Calu3 (cell line): ENCODE measurements around the gene RASEF. TPM values are rescaled to one million over a fixed set of nuclear protein-coding genes. Genes with fewer than 3 reads are reported as not detected.
"Not testable (repeated sequence)": the region's sequence is repeated elsewhere in the genome, so short reads cannot be mapped to it uniquely, and the experiment has no call there.

ENCODE experiments used
- BruUV-seq: library from RNA; stranded (reverse); fragments of 400-500 nt; replicated peaks from 2 replicates; lab custom pipeline; 2021; lab: Mats Ljungman, UMichigan
- CTCF ChIA-PET: fragments of 300-600 bp; sonication (Branson Sonifier 250); formaldehyde crosslinking; loops from one replicate; lab custom pipeline; 2022; ENCODE audit warnings: antibody characterized with exemption; lab: Charles Lee
- DNase-seq: peaks from one replicate; pipeline ENCODE4 v3.0.0; 2022
- H3K27ac Mint-ChIP-seq: one replicate; pipeline ENCODE4 v1.8.0; 2022; ENCODE audit warnings: mixed read lengths; ENCODE audit not compliant: unreplicated experiment
- H3K27me3 Mint-ChIP-seq: one replicate; pipeline ENCODE4 v1.8.0; 2022; ENCODE audit warnings: mixed read lengths; ENCODE audit not compliant: unreplicated experiment
- H3K36me3 Mint-ChIP-seq: one replicate; pipeline ENCODE4 v1.8.0; 2022; ENCODE audit warnings: mild to moderate bottlenecking, moderate library complexity, mixed read lengths; ENCODE audit not compliant: insufficient read depth, unreplicated experiment
- H3K4me1 Mint-ChIP-seq: one replicate; pipeline ENCODE4 v1.8.0; 2022; ENCODE audit warnings: mild to moderate bottlenecking, low read depth, mixed read lengths; ENCODE audit not compliant: unreplicated experiment
- H3K4me3 Mint-ChIP-seq: one replicate; pipeline ENCODE4 v1.8.0; 2022; ENCODE audit warnings: mild to moderate bottlenecking, low read depth, moderate library complexity, mixed read lengths; ENCODE audit not compliant: unreplicated experiment
- H3K9me3 Mint-ChIP-seq: one replicate; pipeline ENCODE4 v1.8.0; 2022; ENCODE audit warnings: low read depth, mixed read lengths; ENCODE audit not compliant: unreplicated experiment
- intact Hi-C: fragments of 100-400 bp; cut with micrococcal nuclease; formaldehyde crosslinking; loops from one replicate; pipeline ENCODE4 v1.10.0; 2022; ENCODE audit not compliant: unreplicated experiment
- total RNA-seq: library from RNA; stranded (reverse); gene quantifications from 2 replicates; pipeline ENCODE4 v1.2.3, GENCODE V29; 2022
- TF ChIP-seq, protein P1 (sequence below): fragments of 200-600 bp; IDR thresholded peaks from one replicate; pipeline ENCODE4 v1.8.0; 2022; ENCODE audit warnings: antibody characterized with exemption; ENCODE audit not compliant: unreplicated experiment

The RASEF gene
- total RNA-seq, 1 experiment from 2014 or later = 38.8 TPM

DNA sequence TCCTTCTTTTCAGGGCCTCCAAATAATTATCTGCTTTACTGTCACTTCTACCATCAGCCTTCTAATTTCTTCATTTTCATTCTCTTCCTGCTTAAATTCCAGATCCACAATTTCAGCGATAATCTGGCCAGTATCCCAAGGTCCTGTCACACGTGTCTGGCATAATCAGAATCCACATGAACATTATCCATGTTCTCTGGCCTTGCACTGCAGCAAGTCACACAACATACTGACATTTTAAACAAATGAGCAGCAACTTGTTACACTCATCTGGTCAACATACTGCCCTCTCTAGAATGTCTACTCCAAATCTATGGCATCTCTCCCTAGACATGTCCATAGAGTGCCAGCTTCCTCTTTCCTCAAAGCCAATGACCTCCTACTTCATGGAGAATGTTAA, 43.8 kb upstream of the RASEF start:
- CTCF ChIA-PET = no interaction called here
- TF ChIP-seq, protein P1, sequence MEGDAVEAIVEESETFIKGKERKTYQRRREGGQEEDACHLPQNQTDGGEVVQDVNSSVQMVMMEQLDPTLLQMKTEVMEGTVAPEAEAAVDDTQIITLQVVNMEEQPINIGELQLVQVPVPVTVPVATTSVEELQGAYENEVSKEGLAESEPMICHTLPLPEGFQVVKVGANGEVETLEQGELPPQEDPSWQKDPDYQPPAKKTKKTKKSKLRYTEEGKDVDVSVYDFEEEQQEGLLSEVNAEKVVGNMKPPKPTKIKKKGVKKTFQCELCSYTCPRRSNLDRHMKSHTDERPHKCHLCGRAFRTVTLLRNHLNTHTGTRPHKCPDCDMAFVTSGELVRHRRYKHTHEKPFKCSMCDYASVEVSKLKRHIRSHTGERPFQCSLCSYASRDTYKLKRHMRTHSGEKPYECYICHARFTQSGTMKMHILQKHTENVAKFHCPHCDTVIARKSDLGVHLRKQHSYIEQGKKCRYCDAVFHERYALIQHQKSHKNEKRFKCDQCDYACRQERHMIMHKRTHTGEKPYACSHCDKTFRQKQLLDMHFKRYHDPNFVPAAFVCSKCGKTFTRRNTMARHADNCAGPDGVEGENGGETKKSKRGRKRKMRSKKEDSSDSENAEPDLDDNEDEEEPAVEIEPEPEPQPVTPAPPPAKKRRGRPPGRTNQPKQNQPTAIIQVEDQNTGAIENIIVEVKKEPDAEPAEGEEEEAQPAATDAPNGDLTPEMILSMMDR = no peak
- H3K36me3 Mint-ChIP-seq = no peaks in the 10 kb centered on the region
- H3K4me3 Mint-ChIP-seq = no peak overlapping the region
- H3K9me3 Mint-ChIP-seq = no peaks in the 10 kb centered on the region
- no TSS peak for BruUV-seq
- H3K27me3 Mint-ChIP-seq = no peaks in the 10 kb centered on the region
- no peak overlapping the region for H3K27ac Mint-ChIP-seq
- no peak for DNase-seq
- no peaks in the 10 kb centered on the region for H3K4me1 Mint-ChIP-seq
- intact Hi-C loops = no loop called here

GRCh38 chr9:83106263-83106662, 43.3 kb upstream of the RASEF start:
- no peaks in the 10 kb centered on the region for H3K36me3 Mint-ChIP-seq
- no peaks in the 10 kb centered on the region for H3K9me3 Mint-ChIP-seq
- no peak overlapping the region for H3K4me3 Mint-ChIP-seq
- TF ChIP-seq, protein P1 = no peak
- H3K27me3 Mint-ChIP-seq = no peaks in the 10 kb centered on the region
- CTCF ChIA-PET = no interaction called here
- H3K27ac Mint-ChIP-seq = no peak overlapping the region
- no peaks in the 10 kb centered on the region for H3K4me1 Mint-ChIP-seq
- intact Hi-C loops = no loop called here
- DNase-seq = no peak
- BruUV-seq = no TSS peak

DNA sequence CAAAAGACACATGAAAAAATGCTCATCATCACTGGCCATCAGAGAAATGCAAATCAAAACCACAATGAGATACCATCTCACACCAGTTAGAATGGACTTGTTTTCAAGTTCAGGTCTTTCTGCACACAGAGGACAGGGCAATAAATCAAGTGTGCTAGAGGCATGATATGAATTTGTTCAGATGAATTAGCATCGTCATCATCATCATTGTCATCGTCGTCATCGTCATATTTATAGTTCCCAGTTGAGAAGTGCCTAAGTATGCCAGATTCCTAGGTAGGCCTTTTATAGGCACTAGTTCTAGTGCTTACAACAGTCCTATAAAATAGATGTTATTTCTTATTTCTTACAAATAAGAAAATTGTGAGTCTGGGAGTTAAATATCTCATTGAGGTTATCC, 34.7 kb upstream of the RASEF start:
- intact Hi-C loops = no loop called here
- TF ChIP-seq, protein P1 = no peak
- Mint-ChIP-seq H3K27ac (no peak overlapping the region), H3K4me3 (no peak overlapping the region), H3K9me3 (no peaks in the 10 kb centered on the region), H3K27me3 (no peaks in the 10 kb centered on the region), H3K36me3 (no peaks in the 10 kb centered on the region), H3K4me1 (no peaks in the 10 kb centered on the region)
- CTCF ChIA-PET = no interaction called here
- BruUV-seq = no TSS peak
- DNase-seq = no peak

DNA sequence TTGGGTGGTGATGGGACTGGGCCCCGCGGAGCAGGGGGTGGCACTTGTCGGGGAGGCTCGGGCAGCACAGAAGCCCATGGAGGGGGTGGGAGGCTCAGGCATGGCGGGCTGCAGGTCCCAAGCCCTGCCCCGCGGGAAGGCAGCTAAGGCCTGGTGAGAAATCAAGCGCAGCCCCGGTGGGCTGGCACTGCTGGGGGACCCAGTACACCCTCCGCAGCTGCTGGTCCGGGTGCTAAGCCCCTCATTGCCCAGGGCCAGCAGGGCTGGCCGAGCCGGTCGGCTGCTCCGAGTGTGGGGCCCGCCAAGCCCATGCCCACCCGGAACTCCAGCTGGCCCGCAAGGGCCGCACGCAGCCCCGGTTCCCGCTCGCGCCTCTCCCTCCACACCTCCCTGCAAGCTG, 30.4 kb upstream of the RASEF start:
- H3K4me1 Mint-ChIP-seq, BruUV-seq, H3K9me3 Mint-ChIP-seq, H3K36me3 Mint-ChIP-seq, DNase-seq, H3K27me3 Mint-ChIP-seq, H3K27ac Mint-ChIP-seq, intact Hi-C loops, H3K4me3 Mint-ChIP-seq, CTCF ChIA-PET: not testable (repeated sequence)

DNA sequence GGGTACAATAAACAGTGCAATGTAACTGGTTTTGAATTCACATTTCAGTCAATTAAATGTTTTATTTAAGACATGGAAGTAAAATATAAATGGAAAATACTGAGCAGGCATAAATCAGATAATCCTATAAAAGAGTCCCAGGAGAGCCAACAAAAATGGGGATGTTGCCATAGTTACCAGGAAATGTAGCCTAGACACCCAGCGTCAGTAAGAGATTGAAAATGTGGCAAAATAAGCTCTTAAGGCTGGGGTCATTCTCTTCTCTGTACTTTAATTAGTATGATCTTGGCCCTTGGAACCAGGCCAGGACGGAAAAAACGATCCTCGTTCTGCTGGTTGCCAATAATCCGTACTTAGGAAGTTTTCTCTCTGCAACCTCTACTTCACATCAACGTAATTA, 18.9 kb upstream of the RASEF start:
- BruUV-seq = no TSS peak
- Mint-ChIP-seq H3K4me3 (no peak overlapping the region), H3K9me3 (no peaks in the 10 kb centered on the region), H3K36me3 (no peaks in the 10 kb centered on the region), H3K4me1 (peaks cover 12% of the 10 kb centered on the region), H3K27ac (no peak overlapping the region), H3K27me3 (no peaks in the 10 kb centered on the region)
- DNase-seq = no peak
- TF ChIP-seq, protein P1 = no peak
- intact Hi-C loops = no loop called here
- CTCF ChIA-PET = no interaction called here
